ENCODE measurements around the gene NUDT2.

NUDT2 gene

GRCh38 chr9:34385561-34386230, 56.3 kb downstream of the NUDT2 start:
- no peak for DNase-seq (ENCODE audit: low spot score)

- no peak for DNase-seq (ENCODE audit: low spot score)
Observed at GRCh38 chr9:34386656-34387055, 57.3 kb downstream of the NUDT2 start.

GRCh38 chr9:34387239-34387638, 57.9 kb downstream of the NUDT2 start:
- DNase-seq (ENCODE audit: low spot score) = no peak

- DNase-seq (ENCODE audit: low spot score) = no peak
Observed at GRCh38 chr9:34392511-34392910, 63.1 kb downstream of the NUDT2 start.

Data from Ammon's horn (tissue), 1 donor.